GM12878 (cell line): ENCODE measurements around the gene DDRGK1. TPM values are rescaled to one million over a fixed set of nuclear protein-coding genes. Genes with fewer than 3 reads are reported as not detected.

ENCODE experiments used
- ATAC-seq: fragments of 200-7000 bp; cut with Tn5 transposase; 3 replicates; pipeline ENCODE4 v1.9.1; 2020; ENCODE audit warnings: mild to moderate bottlenecking, moderate library complexity
- BruUV-seq: library from RNA; stranded (reverse); fragments of 400-500 nt; replicated peaks from 2 replicates; lab custom pipeline; 2021; lab: Mats Ljungman, UMichigan
- CTCF ChIA-PET: fragments of 300-600 bp; sonication (Branson Sonifier 250); formaldehyde crosslinking; extraction: SDS; loops from one replicate; lab custom pipeline; 2021; ENCODE audit warnings: inconsistent platforms; lab: Yijun Ruan, JAX
- POLR2A ChIA-PET: fragments of 350-600 bp; formaldehyde crosslinking; extraction: SDS; loops from one replicate; lab custom pipeline; 2021; ENCODE audit warnings: inconsistent platforms; lab: Charles Lee
- RAD21 ChIA-PET: fragments of 300-600 bp; sonication (Branson Sonifier 250); formaldehyde crosslinking; loops from one replicate; lab custom pipeline; 2023; ENCODE audit warnings: antibody characterized with exemption; ENCODE audit not compliant: unreplicated experiment; lab: Charles Lee
- SMC1A ChIA-PET: fragments of 300-600 bp; sonication (Branson Sonifier 250); formaldehyde crosslinking; loops from one replicate; lab custom pipeline; 2023; ENCODE audit not compliant: unreplicated experiment, uncharacterized antibody; lab: Charles Lee
- DNase-seq: peaks from one replicate; pipeline ENCODE4 v3.0.0-alpha.2; 2011; ENCODE audit warnings: low read depth, low spot score
- FAIRE-seq: peaks from 3 replicates; lab custom pipeline; 2011; peaks lifted over from hg19 to GRCh38; lab: Jason Lieb, UNC
- H2AFZ ChIP-seq: 2 replicates; pipeline ENCODE4 v1.6.0; 2011; ENCODE audit warnings: low read depth, low read length, control low read depth; ENCODE audit not compliant: control insufficient read depth
- H3K27ac ChIP-seq: 2 replicates; pipeline ENCODE4 v1.5.1; 2011; ENCODE audit warnings: control low read depth; ENCODE audit not compliant: control insufficient read depth, insufficient read depth
- H3K27me3 ChIP-seq, 2 experiments: replicated peaks in 1 of 2; 2 replicates each; pipeline versions ENCODE4 v1.6.0 to v1.6.1; 2011; ENCODE audit warnings: low read length in 1 of 2; ENCODE audit not compliant: control insufficient read depth in 2 of 2, insufficient read depth in 2 of 2
- H3K36me3 ChIP-seq, 2 experiments: 2 replicates each; pipeline ENCODE4 v1.5.1; 2011; ENCODE audit warnings: low read length in 1 of 2; ENCODE audit not compliant: control insufficient read depth in 2 of 2, insufficient read depth in 2 of 2
- H3K4me1 ChIP-seq: 2 replicates; pipeline ENCODE4 v1.6.1; 2011; ENCODE audit warnings: mild to moderate bottlenecking, low read length, moderate library complexity, mixed read lengths; ENCODE audit not compliant: control insufficient read depth, insufficient read depth
- H3K4me2 ChIP-seq: 2 replicates; pipeline ENCODE4 v1.6.0; 2011; ENCODE audit warnings: control low read depth; ENCODE audit not compliant: control insufficient read depth, insufficient read depth
- H3K4me3 ChIP-seq: fragments of 200-600 bp; sonication (generic); 2 replicates; pipeline ENCODE4 v1.5.1; 2016
- H3K79me2 ChIP-seq: 2 replicates; pipeline ENCODE4 v1.6.0; 2011; ENCODE audit warnings: low read length; ENCODE audit not compliant: control insufficient read depth, insufficient read depth
- H3K9ac ChIP-seq: 2 replicates; pipeline ENCODE4 v1.8.0; 2011; ENCODE audit warnings: low read length, control low read depth, mixed read lengths; ENCODE audit not compliant: control insufficient read depth, insufficient read depth
- H3K9me3 ChIP-seq: replicated peaks from 3 replicates; pipeline ENCODE4 v1.5.1; 2011; ENCODE audit warnings: mild to moderate bottlenecking, low read length; ENCODE audit not compliant: control insufficient read depth, insufficient read depth
- H4K20me1 ChIP-seq: 2 replicates; pipeline ENCODE4 v1.6.0; 2011; ENCODE audit not compliant: control insufficient read depth, insufficient read depth
- ATF2 ChIP-seq: IDR thresholded peaks from 2 replicates; pipeline ENCODE4 v1.6.1; 2012; ENCODE audit warnings: low read length, inconsistent platforms
- CREM ChIP-seq: IDR thresholded peaks from 2 replicates; pipeline ENCODE4 v1.6.1; 2014; ENCODE audit warnings: antibody characterized with exemption, low read depth
- E2F4 ChIP-seq: IDR thresholded peaks from 2 replicates; pipeline ENCODE4 v1.6.1; 2012; ENCODE audit warnings: low read depth, low read length, improper control_type of control experiment
- EP300 ChIP-seq, 2 experiments: fragments of 150-350 bp in 1 of 2; IDR thresholded peaks; 2 replicates each; pipeline ENCODE4 v1.6.1; 2011 to 2012; ENCODE audit warnings: low read depth in 2 of 2, low read length in 2 of 2, borderline replicate concordance in 1 of 2, improper control_type of control experiment in 1 of 2, inconsistent platforms in 1 of 2; ENCODE audit not compliant: control insufficient read depth in 1 of 2
- FOS ChIP-seq: IDR thresholded peaks from 3 replicates; pipeline ENCODE4 v1.6.1; 2011; ENCODE audit warnings: borderline replicate concordance; ENCODE audit not compliant: insufficient read length; ENCODE audit errors: extremely low read depth
- IKZF1 ChIP-seq: fragments of 450-650 bp; conservative IDR thresholded peaks from 2 replicates; pipeline ENCODE4 v1.6.1; 2017; ENCODE audit warnings: antibody characterized with exemption, mild to moderate bottlenecking
- MYC ChIP-seq: IDR thresholded peaks from 2 replicates; pipeline ENCODE4 v1.6.1; 2011; ENCODE audit warnings: mild to moderate bottlenecking, low read length, moderate library complexity, inconsistent platforms; ENCODE audit not compliant: insufficient read depth, insufficient replicate concordance, insufficient read length, severe bottlenecking
- SPI1 ChIP-seq: IDR thresholded peaks from 2 replicates; pipeline ENCODE4 v1.6.1; 2011; ENCODE audit warnings: low read depth, mild to moderate bottlenecking, low read length, moderate library complexity, borderline replicate concordance; ENCODE audit not compliant: insufficient read depth
- TAF1 ChIP-seq: IDR thresholded peaks from 2 replicates; pipeline ENCODE4 v1.6.1; 2011; ENCODE audit warnings: mild to moderate bottlenecking, low read depth, low read length, borderline replicate concordance
- WGBS: methylation state at CpG from one replicate; pipeline ENCODE4 v1.1.6; 2016; ENCODE audit warnings: low lambda C conversion rate; ENCODE audit not compliant: insufficient replicate concordance, insufficient coverage; ENCODE audit errors: missing lambda C conversion rate; 5-methylcytosine and 5-hydroxymethylcytosine counted together
- in situ Hi-C: fragments of 300-500 bp; cut with MboI; formaldehyde crosslinking; loops from 9 replicates; pipeline ENCODE4 v1.14.3; 2018; ENCODE audit warnings: mixed read lengths
- intact Hi-C: fragments of 100-400 bp; cut with micrococcal nuclease; formaldehyde crosslinking; loops from one replicate; pipeline ENCODE4 v1.14.2; 2022; ENCODE audit not compliant: unreplicated experiment
- polyA plus RNA-seq, 11 experiments: library from polyadenylated mRNA; depleted of rRNA in 4 of 11; unstranded in 6 of 11; stranded (reverse) in 5 of 11; fragments of >200 nt; fragmentation: Nextera tagmentation in 4 of 11; fragmentation: Illumina TruSeq in 1 of 11; extraction: Ambion mirVana in 4 of 11; extraction: Trizol in 1 of 11; gene quantifications; 1 replicate in 1 of 11; 2 replicates in 10 of 11; pipeline versions ENCODE4 v1.2.1 to v1.2.3, GENCODE V29; 2011 to 2016; ENCODE audit warnings: inconsistent platforms in 2 of 11, missing spikeins in 2 of 11, low read depth in 1 of 11
- total RNA-seq, 4 experiments: library from RNA; depleted of rRNA in 3 of 4; stranded (reverse); fragments of >200 nt in 3 of 4; fragmentation: Illumina TruSeq in 1 of 4; extraction: Trizol in 1 of 4; gene quantifications; 2 replicates each; pipeline versions ENCODE4 v1.2.1 to v1.2.3, GENCODE V29; 2013 to 2021

Gene DDRGK1
- total and polyA plus RNA-seq, 10 of the 15 experiments (the other 5 are each of a cell fraction or from before 2014, with no cell fraction given), result 4.0 to 55.2 (median 39.7) TPM

- no peak for TF ChIP-seq E2F4
- TF ChIP-seq CREM, result no peak
- TF ChIP-seq TAF1, result no peak
- no peak for TF ChIP-seq FOS
- no peak for TF ChIP-seq EP300 (IDR thresholded peaks at IDR 0.05; ENCODE audit: borderline replicate concordance in 1 of 2, control insufficient read depth in 1 of 2, low read depth in 2 of 2, low read length in 2 of 2)
- no peak for TF ChIP-seq IKZF1
- TF ChIP-seq SPI1, result no peak
Observed at GRCh38 chr20:3193806-3194616, 10.5 kb downstream of the DDRGK1 start (continued).

GRCh38 chr20:3192226-3193015, 12.1 kb downstream of the DDRGK1 start:
- 0 out of 2 replicates have a peak, but pooled peaks cover 2% of the 10 kb centered on the region for H4K20me1 ChIP-seq
- no peaks in the 10 kb centered on the region for H3K79me2 ChIP-seq
- ChIA-PET CTCF (no interaction called here), POLR2A (interaction anchor here (0.5 kb wide), 1 partner anchor 16 kb away, joined by 5 read pairs; no protein-coding TSS in a partner anchor), RAD21 (interaction anchor here (0.5 kb wide), 1 partner anchor 10 kb away, joined by 3 read pairs; no protein-coding TSS in a partner anchor), SMC1A (no interaction called here)
- ATAC-seq (no peak), DNase-seq (no peak), FAIRE-seq (no peak)
- no peaks in the 10 kb centered on the region for H3K4me1 ChIP-seq
- no peak overlapping the region for H3K27ac ChIP-seq
- WGBS, result 96% methylated on average over 18 of the region's 18 CpGs
- H3K4me2 ChIP-seq, result no peak overlapping the region
- TF ChIP-seq ATF2 (no peak), MYC (no peak)
- H3K36me3 ChIP-seq, result peaks cover 11 to 32% of the 10 kb centered on the region in 2 experiments; a peak in 3 of 4 replicates
- in situ Hi-C loops (no loop called here), intact Hi-C loops (no loop called here)
- H3K9ac ChIP-seq, result no peak overlapping the region
- BruUV-seq, result no TSS peak
- H3K9me3 ChIP-seq, result no peaks in the 10 kb centered on the region
- H3K4me3 ChIP-seq, result no peak overlapping the region
- no peak overlapping the region for H2AFZ ChIP-seq
- no peaks in the 10 kb centered on the region for H3K27me3 ChIP-seq
